ENCODE results near the gene PKNOX2.

GRCh38 chr11:125445731-125446130 is 281.2 kb downstream of the PKNOX2 start:
- no peak for TF ChIP-seq CTCF (IDR thresholded peaks at IDR 0.05)
- no peak for TF ChIP-seq POLR2A (IDR thresholded peaks at IDR 0.05; ENCODE audit: low read depth)
- TF ChIP-seq EP300 (IDR thresholded peaks at IDR 0.05): no peak

Measured in esophagus muscularis mucosa (tissue), 4 donors.